ENCODE data around the gene ARFGEF3. TPM values are rescaled to one million over a fixed set of nuclear protein-coding genes. Genes with fewer than 3 reads are reported as not detected.
"Not testable (repeated sequence)": the region's sequence is repeated elsewhere in the genome, so short reads cannot be mapped to it uniquely, and the experiment has no call there.

ARFGEF3 gene
- total and polyA plus RNA-seq, 10 of the 15 experiments (the other 5 are each of a cell fraction or from before 2014, with no cell fraction given), result under 0.01 to 0.08 (median 0.02) TPM; not detected in 1

DNA sequence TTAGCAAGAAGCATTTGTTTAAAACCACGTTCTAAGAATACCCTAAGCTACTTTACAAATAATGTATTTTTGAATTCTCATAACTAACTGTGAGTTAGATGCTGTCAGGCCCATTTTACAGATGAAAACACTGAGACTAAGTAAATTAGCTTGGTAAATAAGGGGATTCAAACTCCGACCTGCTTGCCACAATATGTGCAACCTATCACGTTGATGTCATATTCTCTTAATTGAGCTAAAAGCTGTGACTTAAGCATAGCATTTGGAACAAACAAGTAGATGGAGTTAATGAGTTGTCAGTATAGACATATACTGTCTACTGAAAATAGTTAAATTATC, 45.1 kb upstream of the ARFGEF3 start (continued):
- TF ChIP-seq RB1 (IDR thresholded peaks at IDR 0.05; ENCODE audit: borderline replicate concordance), result no peak
- no peak for TF ChIP-seq RAD51 (IDR thresholded peaks at IDR 0.05)
- TF ChIP-seq GATAD2B (conservative IDR thresholded peaks at IDR 0.05; ENCODE audit: low read depth), result no peak
- TF ChIP-seq MEF2A (IDR thresholded peaks at IDR 0.05; ENCODE audit: insufficient read depth, low read depth, low read length), result no peak
- TF ChIP-seq HDAC6 (IDR thresholded peaks at IDR 0.05; ENCODE audit: unreplicated experiment), result no peak
- no peak for TF ChIP-seq MYB (IDR thresholded peaks at IDR 0.05; ENCODE audit: borderline replicate concordance, low read depth, low read length)
- no peak for TF ChIP-seq BACH1 (IDR thresholded peaks at IDR 0.05; ENCODE audit: borderline replicate concordance)

DNA sequence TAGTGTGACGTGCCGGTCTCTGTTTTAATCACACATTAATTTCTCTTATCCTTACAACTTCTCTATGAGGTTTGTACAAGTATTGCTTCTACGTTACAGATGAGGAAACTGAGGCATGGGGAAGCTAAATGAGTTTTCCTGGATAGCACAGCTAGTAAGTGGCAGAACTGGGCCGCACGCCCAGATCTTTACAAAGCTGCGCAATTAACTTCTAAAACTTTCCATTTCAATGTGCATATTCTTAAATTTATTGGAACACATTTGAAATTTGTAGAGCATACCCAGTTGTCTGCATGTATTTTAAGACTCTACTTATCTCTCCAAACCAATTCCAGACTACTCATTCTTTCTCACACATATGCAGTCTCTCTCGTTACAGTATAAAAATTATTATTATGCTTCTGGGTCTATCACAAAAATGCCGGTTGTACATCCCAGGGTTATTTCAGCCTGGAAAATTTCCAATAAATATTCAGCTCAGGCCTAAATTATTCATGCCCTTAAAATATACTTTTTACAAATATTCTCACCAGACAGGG, 44.3 kb upstream of the ARFGEF3 start:
- WGBS (ENCODE audit: insufficient coverage, insufficient replicate concordance, low lambda C conversion rate, missing lambda C conversion rate), result 58% methylated on average over 8 of the region's 8 CpGs
- SMC1A ChIA-PET (ENCODE audit: uncharacterized antibody, unreplicated experiment), result interaction anchor here (0.6 to 5.4 kb wide), 17 partner anchors 9 to 1247 kb away, joined by 3 to 46 read pairs (median 5); partner anchors contain the start of gene NHSL1
- Histone ChIP-seq H3K4me3 (no peak overlapping the region), H3K4me2 (ENCODE audit: control insufficient read depth, insufficient read depth) (no peak overlapping the region), H3K36me3 (ENCODE audit: control insufficient read depth in 2 of 2, insufficient read depth in 2 of 2, low read length in 1 of 2) (no peaks in the 10 kb centered on the region), H4K20me1 (ENCODE audit: control insufficient read depth, insufficient read depth) (no peaks in the 10 kb centered on the region), H3K9ac (ENCODE audit: control insufficient read depth, insufficient read depth, low read length) (no peak overlapping the region), H3K9me3 (replicated peaks; ENCODE audit: control insufficient read depth, insufficient read depth, low read length) (no peaks in the 10 kb centered on the region), H3K4me1 (ENCODE audit: control insufficient read depth, insufficient read depth, low read length) (no peaks in the 10 kb centered on the region), H3K27ac (ENCODE audit: control insufficient read depth, insufficient read depth) (no peak overlapping the region), H2AFZ (ENCODE audit: control insufficient read depth, low read depth, low read length) (no peak overlapping the region), H3K79me2 (ENCODE audit: control insufficient read depth, insufficient read depth, low read length) (no peaks in the 10 kb centered on the region), H3K27me3 (replicated peaks in 1 of 2; ENCODE audit: control insufficient read depth in 2 of 2, insufficient read depth in 2 of 2, low read length in 1 of 2) (peaks cover 0 to 2% of the 10 kb centered on the region in 2 experiments; a peak in 1 of 4 replicates)
- in situ Hi-C loops (cut with MboI) (loop anchor here (5.0 to 10.0 kb wide), 4 partner anchors 170 to 640 kb away; no protein-coding TSS in a partner anchor), intact Hi-C loops (cut with micrococcal nuclease; ENCODE audit: unreplicated experiment) (loop anchor here (2.0 to 5.0 kb wide), 5 partner anchors 310 to 650 kb away; no protein-coding TSS in a partner anchor)
- ATAC-seq (no peak), FAIRE-seq (no peak), DNase-seq (ENCODE audit: low read depth, low spot score) (no peak)
- no TSS peak for BruUV-seq (replicated peaks)
- POLR2A ChIA-PET, result no interaction called here
- TF ChIP-seq, protein P1, sequence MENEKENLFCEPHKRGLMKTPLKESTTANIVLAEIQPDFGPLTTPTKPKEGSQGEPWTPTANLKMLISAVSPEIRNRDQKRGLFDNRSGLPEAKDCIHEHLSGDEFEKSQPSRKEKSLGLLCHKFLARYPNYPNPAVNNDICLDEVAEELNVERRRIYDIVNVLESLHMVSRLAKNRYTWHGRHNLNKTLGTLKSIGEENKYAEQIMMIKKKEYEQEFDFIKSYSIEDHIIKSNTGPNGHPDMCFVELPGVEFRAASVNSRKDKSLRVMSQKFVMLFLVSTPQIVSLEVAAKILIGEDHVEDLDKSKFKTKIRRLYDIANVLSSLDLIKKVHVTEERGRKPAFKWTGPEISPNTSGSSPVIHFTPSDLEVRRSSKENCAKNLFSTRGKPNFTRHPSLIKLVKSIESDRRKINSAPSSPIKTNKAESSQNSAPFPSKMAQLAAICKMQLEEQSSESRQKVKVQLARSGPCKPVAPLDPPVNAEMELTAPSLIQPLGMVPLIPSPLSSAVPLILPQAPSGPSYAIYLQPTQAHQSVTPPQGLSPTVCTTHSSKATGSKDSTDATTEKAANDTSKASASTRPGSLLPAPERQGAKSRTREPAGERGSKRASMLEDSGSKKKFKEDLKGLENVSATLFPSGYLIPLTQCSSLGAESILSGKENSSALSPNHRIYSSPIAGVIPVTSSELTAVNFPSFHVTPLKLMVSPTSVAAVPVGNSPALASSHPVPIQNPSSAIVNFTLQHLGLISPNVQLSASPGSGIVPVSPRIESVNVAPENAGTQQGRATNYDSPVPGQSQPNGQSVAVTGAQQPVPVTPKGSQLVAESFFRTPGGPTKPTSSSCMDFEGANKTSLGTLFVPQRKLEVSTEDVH (IDR thresholded peaks at IDR 0.05; ENCODE audit: low read depth, partially characterized antibody), result no peak
- RAD21 ChIA-PET (ENCODE audit: unreplicated experiment), result interaction anchor here (0.6 to 3.0 kb wide), 18 partner anchors 9 to 648 kb away, joined by 3 to 33 read pairs (median 4); no protein-coding TSS in a partner anchor
- CTCF ChIA-PET, result interaction anchor here (0.6 to 8.0 kb wide), 27 partner anchors 9 to 1281 kb away, joined by 3 to 97 read pairs (median 12); partner anchors contain the start of gene HEBP2

DNA sequence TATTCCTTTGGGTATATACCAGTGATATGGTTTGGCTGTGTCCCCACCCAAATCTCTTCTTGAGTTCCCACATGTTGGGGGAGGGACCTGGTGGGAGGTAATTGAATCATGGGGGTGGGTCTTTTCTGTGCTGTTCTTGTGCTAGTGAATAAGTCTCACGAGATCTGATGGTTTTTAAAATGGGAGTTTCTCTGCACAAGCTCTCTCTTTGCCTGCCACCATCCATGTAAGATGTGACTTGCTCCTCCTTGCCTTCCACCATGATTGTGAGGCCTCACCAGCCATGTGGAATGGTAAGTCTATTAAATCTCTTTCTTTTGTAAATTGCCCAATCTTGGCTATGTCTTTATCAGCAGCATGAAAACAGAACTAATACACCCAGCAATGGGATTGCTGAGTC, 42.5 kb upstream of the ARFGEF3 start:
- H3K9ac ChIP-seq (ENCODE audit: control insufficient read depth, insufficient read depth, low read length); RAD21 ChIA-PET (ENCODE audit: unreplicated experiment); FAIRE-seq; H4K20me1 ChIP-seq (ENCODE audit: control insufficient read depth, insufficient read depth); H3K4me2 ChIP-seq (ENCODE audit: control insufficient read depth, insufficient read depth); H3K27me3 ChIP-seq (replicated peaks in 1 of 2; ENCODE audit: control insufficient read depth in 2 of 2, insufficient read depth in 2 of 2, low read length in 1 of 2); H3K4me1 ChIP-seq (ENCODE audit: control insufficient read depth, insufficient read depth, low read length); H3K9me3 ChIP-seq (replicated peaks; ENCODE audit: control insufficient read depth, insufficient read depth, low read length); H3K79me2 ChIP-seq (ENCODE audit: control insufficient read depth, insufficient read depth, low read length); ATAC-seq; H3K4me3 ChIP-seq; BruUV-seq (replicated peaks); DNase-seq (ENCODE audit: low read depth, low spot score); POLR2A ChIA-PET; H3K36me3 ChIP-seq (ENCODE audit: control insufficient read depth in 2 of 2, insufficient read depth in 2 of 2, low read length in 1 of 2); H2AFZ ChIP-seq (ENCODE audit: control insufficient read depth, low read depth, low read length); H3K27ac ChIP-seq (ENCODE audit: control insufficient read depth, insufficient read depth): not testable (repeated sequence)
- SMC1A ChIA-PET (ENCODE audit: uncharacterized antibody, unreplicated experiment), result interaction anchor here (4.8 kb wide), 1 partner anchor 390 kb away, joined by 46 read pairs; no protein-coding TSS in a partner anchor
- 0% methylated on average over 1 of the region's 1 CpG for WGBS (ENCODE audit: insufficient coverage, insufficient replicate concordance, low lambda C conversion rate, missing lambda C conversion rate)
- CTCF ChIA-PET, result interaction anchor here (0.9 to 8.0 kb wide), 3 partner anchors 390 to 472 kb away, joined by 3 to 97 read pairs (median 3); no protein-coding TSS in a partner anchor
- intact Hi-C loops (cut with micrococcal nuclease; ENCODE audit: unreplicated experiment), result loop anchor here (5.0 kb wide), 2 partner anchors 308 to 648 kb away; no protein-coding TSS in a partner anchor
- in situ Hi-C loops (cut with MboI), result loop anchor here (5.0 to 10.0 kb wide), 4 partner anchors 168 to 638 kb away; no protein-coding TSS in a partner anchor

Data from GM12878 (cell line).